A549 (cell line): Measurements from ENCODE around the gene PPP2R5A. TPM values are rescaled to one million over a fixed set of nuclear protein-coding genes. Genes with fewer than 3 reads are reported as not detected.

Source experiments
- ATAC-seq, 2 experiments: fragments of 200-7000 bp in 1 of 2; fragments of >200 bp in 1 of 2; cut with Nextera tagmentation in 1 of 2; cut with Tn5 transposase in 1 of 2; 3 replicates each; pipeline versions ENCODE4 v1.8.0 to v1.9.1; 2018 to 2020; ENCODE audit warnings: mild to moderate bottlenecking in 1 of 2, moderate library complexity in 1 of 2
- CTCF ChIA-PET: fragments of 300-600 bp; sonication (Branson Sonifier 250); formaldehyde crosslinking; extraction: SDS; loops from one replicate; lab custom pipeline; 2021; ENCODE audit warnings: antibody characterized with exemption, inconsistent platforms; lab: Yijun Ruan, JAX
- POLR2A ChIA-PET: fragments of 350-600 bp; formaldehyde crosslinking; extraction: SDS; loops from one replicate; lab custom pipeline; 2021; ENCODE audit warnings: antibody characterized with exemption, inconsistent platforms; lab: Yijun Ruan, JAX
- DNase-seq, 2 experiments: peaks; one replicate each; pipeline versions ENCODE4 v3.0.0 to v3.0.0-alpha.2; 2011 to 2016; ENCODE audit warnings: low read depth in 1 of 2, low spot score in 1 of 2
- FAIRE-seq: peaks from 2 replicates; lab custom pipeline; 2011; peaks lifted over from hg19 to GRCh38; lab: Jason Lieb, UNC
- H3K27ac ChIP-seq, 2 experiments: fragments of >200 bp; sonication (Bioruptor Twin); formaldehyde crosslinking; 3 replicates each; pipeline ENCODE4 v1.5.1; 2016 to 2017
- H3K4me1 ChIP-seq: fragments of >200 bp; sonication (Bioruptor Twin); formaldehyde crosslinking; 3 replicates; pipeline ENCODE4 v1.6.1; 2016
- H3K4me2 ChIP-seq: fragments of >200 bp; sonication (Bioruptor Twin); formaldehyde crosslinking; 3 replicates; pipeline ENCODE4 v1.6.1; 2016
- H3K4me3 ChIP-seq: fragments of >200 bp; sonication (Bioruptor Twin); formaldehyde crosslinking; 3 replicates; pipeline ENCODE4 v1.5.1; 2016
- H3K9me3 ChIP-seq: fragments of >200 bp; sonication (Bioruptor Twin); formaldehyde crosslinking; 3 replicates; pipeline ENCODE4 v1.6.1; 2016
- BHLHE40 ChIP-seq: IDR thresholded peaks from 2 replicates; pipeline ENCODE4 v1.6.1; 2012; ENCODE audit warnings: low read depth, low read length, inconsistent platforms
- CBX2 ChIP-seq: fragments of 200-600 bp; sonication (generic); IDR thresholded peaks from 2 replicates; pipeline ENCODE4 v1.6.1; 2016; ENCODE audit warnings: low read depth, mild to moderate bottlenecking, borderline replicate concordance
- CEBPB ChIP-seq, 2 experiments: fragments of >200 bp in 1 of 2; sonication (Bioruptor Twin) in 1 of 2; formaldehyde crosslinking in 1 of 2; IDR thresholded peaks; 2 replicates each; pipeline ENCODE4 v1.6.1; 2012 to 2016
- CHD2 ChIP-seq: fragments of 150-350 bp; IDR thresholded peaks from 2 replicates; pipeline ENCODE4 v1.6.1; 2014; ENCODE audit warnings: low read length; ENCODE audit not compliant: partially characterized antibody
- CHD4 ChIP-seq: fragments of 200-600 bp; sonication (generic); IDR thresholded peaks from 2 replicates; pipeline ENCODE4 v1.6.1; 2016; ENCODE audit warnings: antibody characterized with exemption, mild to moderate bottlenecking, borderline replicate concordance
- EHF ChIP-seq: fragments of 250-450 bp; sonication (Bioruptor Pico); IDR thresholded peaks from 2 replicates; pipeline ENCODE4 v1.5.0; 2020; ENCODE audit warnings: mild to moderate bottlenecking
- EHMT2 ChIP-seq: fragments of 200-600 bp; sonication (generic); IDR thresholded peaks from 2 replicates; pipeline ENCODE4 v1.6.1; 2016; ENCODE audit warnings: antibody characterized with exemption, low read depth, mild to moderate bottlenecking, moderate library complexity
- FOSB ChIP-seq: fragments of 250-450 bp; sonication (Bioruptor Pico); IDR thresholded peaks from 2 replicates; pipeline ENCODE4 v1.5.0; 2020; ENCODE audit warnings: mild to moderate bottlenecking, moderate library complexity
- FOSL2 ChIP-seq, 2 experiments: fragments of 450-650 bp in 1 of 2; fragments of >200 bp in 1 of 2; sonication (Bioruptor Twin) in 1 of 2; formaldehyde crosslinking; IDR thresholded peaks; 2 replicates each; pipeline versions ENCODE4 v1.5.0 to v1.6.1; 2016 to 2020; ENCODE audit warnings: mild to moderate bottlenecking in 1 of 2, moderate library complexity in 1 of 2
- HDAC2 ChIP-seq: fragments of 200-600 bp; sonication (generic); IDR thresholded peaks from 2 replicates; pipeline ENCODE4 v1.6.1; 2016
- HOXA7 ChIP-seq: fragments of 250-450 bp; sonication (Bioruptor Pico); IDR thresholded peaks from 2 replicates; pipeline ENCODE4 v1.5.0; 2020; ENCODE audit warnings: mild to moderate bottlenecking, moderate library complexity
- HOXB13 ChIP-seq: fragments of 250-450 bp; sonication (Bioruptor Pico); IDR thresholded peaks from 2 replicates; pipeline ENCODE4 v1.5.0; 2020; ENCODE audit warnings: low read depth, mild to moderate bottlenecking, moderate library complexity
- HOXB5 ChIP-seq: fragments of 250-450 bp; sonication (Bioruptor Pico); IDR thresholded peaks from 2 replicates; pipeline ENCODE4 v1.5.0; 2020; ENCODE audit warnings: mild to moderate bottlenecking, moderate library complexity
- JUN ChIP-seq, 2 experiments: fragments of >200 bp; sonication (Bioruptor Twin); formaldehyde crosslinking; IDR thresholded peaks; 2 replicates in 1 of 2; 3 replicates in 1 of 2; pipeline ENCODE4 v1.6.1; 2016 to 2017
- KDM1A ChIP-seq: fragments of 200-600 bp; sonication (generic); IDR thresholded peaks from 2 replicates; pipeline ENCODE4 v1.6.1; 2016; ENCODE audit warnings: low read depth, mild to moderate bottlenecking
- MAZ ChIP-seq: fragments of 150-350 bp; IDR thresholded peaks from 2 replicates; pipeline ENCODE4 v1.6.1; 2014; ENCODE audit warnings: antibody characterized with exemption, low read depth, low read length, borderline replicate concordance
- MYC ChIP-seq: IDR thresholded peaks from 2 replicates; pipeline ENCODE4 v1.6.1; 2012; ENCODE audit warnings: mild to moderate bottlenecking, inconsistent platforms, low read length, improper control_type of control experiment, borderline replicate concordance
- NFE2L2 ChIP-seq: fragments of 150-350 bp; conservative IDR thresholded peaks from 2 replicates; pipeline ENCODE4 v1.6.1; 2014; ENCODE audit warnings: low read length
- NPAS2 ChIP-seq: fragments of 250-450 bp; sonication (Bioruptor Pico); IDR thresholded peaks from 2 replicates; pipeline ENCODE4 v1.8.0; 2022; ENCODE audit warnings: mild to moderate bottlenecking, moderate library complexity, borderline replicate concordance
- NR3C1 ChIP-seq: fragments of >200 bp; sonication (Bioruptor Twin); formaldehyde crosslinking; IDR thresholded peaks from 3 replicates; pipeline ENCODE4 v1.6.1; 2017
- POLR2A ChIP-seq: IDR thresholded peaks from 2 replicates; pipeline ENCODE4 v1.6.1; 2012; ENCODE audit warnings: mild to moderate bottlenecking, low read length
- RARB ChIP-seq: fragments of 250-450 bp; sonication (Bioruptor Pico); IDR thresholded peaks from 2 replicates; pipeline ENCODE4 v1.8.0; 2021; ENCODE audit warnings: mild to moderate bottlenecking, moderate library complexity
- RCOR1 ChIP-seq: fragments of 150-350 bp; IDR thresholded peaks from 2 replicates; pipeline ENCODE4 v1.6.1; 2014; ENCODE audit warnings: antibody characterized with exemption, low read length, low read depth
- RFX5 ChIP-seq: fragments of 450-650 bp; IDR thresholded peaks from 2 replicates; pipeline ENCODE4 v1.7.1; 2014; ENCODE audit warnings: antibody characterized with exemption, mild to moderate bottlenecking, moderate library complexity
- SMC3 ChIP-seq: fragments of >200 bp; sonication (Bioruptor Twin); formaldehyde crosslinking; IDR thresholded peaks from 3 replicates; pipeline ENCODE4 v1.6.1; 2018; ENCODE audit warnings: inconsistent platforms
- TP53 ChIP-seq: fragments of 250-450 bp; sonication (Bioruptor Pico); IDR thresholded peaks from 2 replicates; pipeline ENCODE4 v1.5.0; 2021; ENCODE audit warnings: mild to moderate bottlenecking, moderate library complexity
- ZFP36 ChIP-seq: fragments of 450-650 bp; IDR thresholded peaks from 2 replicates; pipeline ENCODE4 v1.6.1; 2014; ENCODE audit warnings: borderline replicate concordance; ENCODE audit not compliant: partially characterized antibody
- WGBS: methylation state at CpG from one replicate; pipeline ENCODE4 v1.1.6; 2017; ENCODE audit errors: missing lambda C conversion rate; 5-methylcytosine and 5-hydroxymethylcytosine counted together
- polyA plus RNA-seq, 4 experiments: library from polyadenylated mRNA; depleted of rRNA in 3 of 4; stranded (reverse); fragments of >200 nt; fragmentation: RNase III in 1 of 4; extraction: RNeasy Plus Mini Kit Qiagen cat#74134 plus additional on column Dnase treatment in 1 of 4; gene quantifications; 2 replicates in 3 of 4; 3 replicates in 1 of 4; pipeline ENCODE4 v1.2.3, GENCODE V29; 2011 to 2017
- TF ChIP-seq, protein P1 (sequence below): fragments of 200-600 bp; sonication (generic); IDR thresholded peaks from 2 replicates; pipeline ENCODE4 v1.6.1; 2016; ENCODE audit warnings: antibody characterized with exemption, mild to moderate bottlenecking, moderate library complexity
- TF ChIP-seq, protein P2 (sequence below): fragments of 250-450 bp; sonication (Bioruptor Pico); IDR thresholded peaks from 2 replicates; pipeline ENCODE4 v1.5.0; 2021; ENCODE audit warnings: mild to moderate bottlenecking, moderate library complexity, borderline replicate concordance
- TF ChIP-seq, protein P3 (sequence below): IDR thresholded peaks from 2 replicates; pipeline ENCODE4 v1.6.1; 2012

The PPP2R5A gene
- polyA plus RNA-seq, 2 of the 4 experiments (the other 2 are of a cell fraction), result 14.9 to 37.6 TPM

DNA sequence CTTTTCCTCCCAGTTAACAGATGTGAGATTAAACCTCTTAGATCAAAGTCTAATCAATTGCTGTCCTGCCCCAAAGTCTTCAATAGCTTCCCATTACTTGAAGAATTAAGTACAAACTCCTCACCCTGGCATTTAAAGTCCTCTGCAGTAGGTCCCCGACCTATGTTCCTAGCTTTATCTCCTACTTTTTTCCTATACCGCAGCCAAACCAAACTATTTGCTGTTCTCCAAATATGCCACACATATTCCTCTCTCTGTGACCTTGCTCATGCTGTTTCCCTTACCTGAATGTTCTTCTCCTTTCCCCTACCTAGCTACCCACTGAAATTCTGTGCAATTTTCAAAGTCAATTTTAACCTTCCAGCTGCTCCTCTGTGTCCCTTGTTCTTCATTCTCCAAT lies 14.0 kb upstream of the PPP2R5A start:
- POLR2A ChIA-PET, result no interaction called here
- CTCF ChIA-PET, result interaction anchor here (1.3 kb wide), 1 partner anchor 10 kb away, joined by 4 read pairs; no protein-coding TSS in a partner anchor

DNA sequence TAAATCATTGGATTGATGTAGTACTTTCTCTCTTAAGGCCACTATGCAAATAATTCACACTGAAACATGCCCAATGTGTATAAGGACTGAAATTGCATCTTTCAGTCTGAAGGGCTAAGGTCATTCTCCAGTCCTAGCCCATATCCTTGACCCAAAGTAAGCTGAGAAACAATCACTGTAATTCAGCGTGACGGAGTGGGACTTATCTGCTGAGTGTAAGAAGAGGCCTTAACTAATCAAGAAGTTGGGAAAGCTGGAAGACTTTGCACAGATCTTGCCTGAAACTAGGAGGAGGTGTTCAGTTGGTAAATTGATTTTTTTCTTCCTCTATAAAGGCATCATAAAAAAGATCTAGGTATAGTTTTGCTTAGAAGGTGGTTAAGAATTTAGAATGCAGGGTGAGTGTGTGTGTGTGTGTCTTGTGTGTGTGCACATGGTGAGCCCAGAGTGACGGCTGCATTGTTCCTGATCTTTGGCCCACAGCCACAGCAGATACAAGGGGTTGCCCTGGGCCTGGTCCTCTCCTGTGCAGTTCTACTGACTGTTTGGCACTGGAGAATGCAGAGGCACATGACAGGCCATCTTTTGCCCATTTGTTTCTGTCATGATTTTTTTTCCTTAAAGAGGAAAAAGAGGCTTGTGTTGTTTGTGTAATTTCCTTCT lies 13.3 kb upstream of the PPP2R5A start:
- ATAC-seq (no peak), FAIRE-seq (no peak), DNase-seq (no peak)
- Histone ChIP-seq H3K4me3 (no peak overlapping the region), H3K9me3 (no peaks in the 10 kb centered on the region), H3K27ac (no peak overlapping the region), H3K4me1 (no peaks in the 10 kb centered on the region), H3K4me2 (no peak overlapping the region)
- CTCF ChIA-PET, result no interaction called here
- 82% methylated on average over 3 of the region's 3 CpGs for WGBS
- no peak for TF ChIP-seq EHF (CRISPR knock-in tag)
- TF ChIP-seq CEBPB (IDR thresholded peaks at IDR 0.05), result no peak
- TF ChIP-seq HOXA7 (CRISPR knock-in tag), result no peak
- no peak for TF ChIP-seq FOSB
- no peak for TF ChIP-seq NPAS2 (CRISPR knock-in tag)
- POLR2A ChIA-PET, result no interaction called here

More for the DNA sequence above, 14.0 kb upstream of the PPP2R5A start:
- no peak overlapping the region for H3K4me3 ChIP-seq
- FAIRE-seq (no peak), ATAC-seq (no peak), DNase-seq (no peak)
- WGBS, result 50% methylated on average over 2 of the region's 2 CpGs
- H3K4me2 ChIP-seq, result no peak overlapping the region
- no peaks in the 10 kb centered on the region for H3K4me1 ChIP-seq
- no peaks in the 10 kb centered on the region for H3K9me3 ChIP-seq
- no peak overlapping the region for H3K27ac ChIP-seq
- no peak for TF ChIP-seq CHD4

DNA sequence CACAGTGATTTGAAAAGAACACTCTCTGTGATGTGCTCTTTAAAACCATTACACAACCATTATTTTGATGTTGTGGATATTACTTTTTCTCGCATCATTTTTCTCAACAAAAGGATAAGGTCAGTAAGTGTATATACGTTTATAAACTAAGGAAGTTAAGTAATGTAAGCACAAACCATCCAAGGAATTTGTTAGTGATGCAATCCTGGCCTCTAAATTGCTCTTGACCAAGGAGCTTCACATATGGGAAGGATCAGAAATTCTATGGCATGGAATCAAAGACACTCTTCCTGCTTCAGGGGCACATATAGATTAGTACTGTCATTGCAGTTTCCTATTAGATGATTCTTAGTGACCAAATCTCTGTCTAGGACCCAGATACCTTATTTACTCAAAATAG lies 3.6 kb upstream of the PPP2R5A start:
- CTCF ChIA-PET, result no interaction called here

DNA sequence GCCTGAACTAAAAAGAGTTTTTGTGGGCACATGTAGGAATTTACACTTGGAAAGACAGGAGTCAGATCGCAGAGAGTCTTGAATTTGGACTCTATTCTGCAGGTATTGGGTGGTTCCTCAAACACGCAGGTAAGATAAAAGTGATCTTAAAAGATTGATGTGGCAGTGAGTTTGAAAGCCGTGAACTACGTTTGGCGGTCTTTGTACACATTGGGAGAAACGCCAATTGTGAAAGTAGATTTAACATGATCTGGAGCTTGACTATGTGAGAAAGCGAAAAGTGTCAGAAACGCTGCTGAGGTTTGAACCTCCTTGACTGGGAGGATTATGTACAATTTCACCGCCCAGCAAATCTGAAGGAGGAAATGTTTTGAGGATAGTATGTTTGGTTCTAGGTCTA lies 1.5 kb upstream of the PPP2R5A start:
- peak overlapping the region; percentile 57 for H3K4me3 ChIP-seq
- peak overlapping the region; percentile 76 for H3K4me2 ChIP-seq
- CTCF ChIA-PET, result interaction anchor here (0.7 to 1.6 kb wide), 6 partner anchors 156 to 248 kb away, joined by 3 to 5 read pairs (median 4); partner anchors contain the start of genes DTL and INTS7
- 79% methylated on average over 9 of the region's 9 CpGs for WGBS
- FAIRE-seq (no peak), DNase-seq (no peak), ATAC-seq (no peak)
- peaks cover 19% of the 10 kb centered on the region for H3K4me1 ChIP-seq
- H3K27ac ChIP-seq, result peak overlapping the region in 1 of 2 experiments; percentile 86; a peak in 1 of 6 replicates
- H3K9me3 ChIP-seq, result peaks cover 2% of the 10 kb centered on the region; the same call in 1 of the 3 replicates
- POLR2A ChIA-PET, result no interaction called here
- no peak for TF ChIP-seq HOXA7 (CRISPR knock-in tag)
- no peak for TF ChIP-seq RFX5
- no peak for TF ChIP-seq SMC3
- TF ChIP-seq MAZ, result no peak
- TF ChIP-seq, protein P1, sequence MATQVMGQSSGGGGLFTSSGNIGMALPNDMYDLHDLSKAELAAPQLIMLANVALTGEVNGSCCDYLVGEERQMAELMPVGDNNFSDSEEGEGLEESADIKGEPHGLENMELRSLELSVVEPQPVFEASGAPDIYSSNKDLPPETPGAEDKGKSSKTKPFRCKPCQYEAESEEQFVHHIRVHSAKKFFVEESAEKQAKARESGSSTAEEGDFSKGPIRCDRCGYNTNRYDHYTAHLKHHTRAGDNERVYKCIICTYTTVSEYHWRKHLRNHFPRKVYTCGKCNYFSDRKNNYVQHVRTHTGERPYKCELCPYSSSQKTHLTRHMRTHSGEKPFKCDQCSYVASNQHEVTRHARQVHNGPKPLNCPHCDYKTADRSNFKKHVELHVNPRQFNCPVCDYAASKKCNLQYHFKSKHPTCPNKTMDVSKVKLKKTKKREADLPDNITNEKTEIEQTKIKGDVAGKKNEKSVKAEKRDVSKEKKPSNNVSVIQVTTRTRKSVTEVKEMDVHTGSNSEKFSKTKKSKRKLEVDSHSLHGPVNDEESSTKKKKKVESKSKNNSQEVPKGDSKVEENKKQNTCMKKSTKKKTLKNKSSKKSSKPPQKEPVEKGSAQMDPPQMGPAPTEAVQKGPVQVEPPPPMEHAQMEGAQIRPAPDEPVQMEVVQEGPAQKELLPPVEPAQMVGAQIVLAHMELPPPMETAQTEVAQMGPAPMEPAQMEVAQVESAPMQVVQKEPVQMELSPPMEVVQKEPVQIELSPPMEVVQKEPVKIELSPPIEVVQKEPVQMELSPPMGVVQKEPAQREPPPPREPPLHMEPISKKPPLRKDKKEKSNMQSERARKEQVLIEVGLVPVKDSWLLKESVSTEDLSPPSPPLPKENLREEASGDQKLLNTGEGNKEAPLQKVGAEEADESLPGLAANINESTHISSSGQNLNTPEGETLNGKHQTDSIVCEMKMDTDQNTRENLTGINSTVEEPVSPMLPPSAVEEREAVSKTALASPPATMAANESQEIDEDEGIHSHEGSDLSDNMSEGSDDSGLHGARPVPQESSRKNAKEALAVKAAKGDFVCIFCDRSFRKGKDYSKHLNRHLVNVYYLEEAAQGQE, result no peak
- no peak for TF ChIP-seq HDAC2
- no peak for TF ChIP-seq POLR2A
- TF ChIP-seq CBX2, result no peak
- no peak for TF ChIP-seq ZFP36
- TF ChIP-seq JUN (IDR thresholded peaks at IDR 0.05), result no peak
- TF ChIP-seq, protein P2, sequence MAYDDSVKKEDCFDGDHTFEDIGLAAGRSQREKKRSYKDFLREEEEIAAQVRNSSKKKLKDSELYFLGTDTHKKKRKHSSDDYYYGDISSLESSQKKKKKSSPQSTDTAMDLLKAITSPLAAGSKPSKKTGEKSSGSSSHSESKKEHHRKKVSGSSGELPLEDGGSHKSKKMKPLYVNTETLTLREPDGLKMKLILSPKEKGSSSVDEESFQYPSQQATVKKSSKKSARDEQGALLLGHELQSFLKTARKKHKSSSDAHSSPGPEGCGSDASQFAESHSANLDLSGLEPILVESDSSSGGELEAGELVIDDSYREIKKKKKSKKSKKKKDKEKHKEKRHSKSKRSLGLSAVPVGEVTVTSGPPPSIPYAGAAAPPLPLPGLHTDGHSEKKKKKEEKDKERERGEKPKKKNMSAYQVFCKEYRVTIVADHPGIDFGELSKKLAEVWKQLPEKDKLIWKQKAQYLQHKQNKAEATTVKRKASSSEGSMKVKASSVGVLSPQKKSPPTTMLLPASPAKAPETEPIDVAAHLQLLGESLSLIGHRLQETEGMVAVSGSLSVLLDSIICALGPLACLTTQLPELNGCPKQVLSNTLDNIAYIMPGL (CRISPR knock-in tag), result no peak
- TF ChIP-seq HOXB5 (CRISPR knock-in tag), result no peak

More for the DNA sequence above, 3.6 kb upstream of the PPP2R5A start:
- WGBS, result 36% methylated on average over 2 of the region's 2 CpGs
- POLR2A ChIA-PET, result no interaction called here
- Histone ChIP-seq H3K4me3 (no peak overlapping the region), H3K9me3 (peaks cover 2% of the 10 kb centered on the region; the same call in 1 of the 3 replicates), H3K4me1 (peaks cover 4% of the 10 kb centered on the region; the same call in 1 of the 3 replicates), H3K4me2 (no peak overlapping the region), H3K27ac (no peak overlapping the region)
- TF ChIP-seq HOXB13 (no peak), MYC (no peak), FOSB (no peak), CHD2 (no peak), NR3C1 (no peak), EHF (CRISPR knock-in tag) (no peak), NPAS2 (CRISPR knock-in tag) (no peak), EHMT2 (no peak), JUN (IDR thresholded peaks at IDR 0.05) (no peak), FOSL2 (IDR thresholded peaks at IDR 0.05) (no peak), FOSL2 (CRISPR knock-in tag; IDR thresholded peaks at IDR 0.05) (no peak), RARB (CRISPR knock-in tag) (no peak), BHLHE40 (no peak), RCOR1 (no peak), CHD4 (no peak), KDM1A (no peak), TP53 (CRISPR knock-in tag) (no peak), NFE2L2 (no peak), RFX5 (no peak)
- TF ChIP-seq, protein P3, sequence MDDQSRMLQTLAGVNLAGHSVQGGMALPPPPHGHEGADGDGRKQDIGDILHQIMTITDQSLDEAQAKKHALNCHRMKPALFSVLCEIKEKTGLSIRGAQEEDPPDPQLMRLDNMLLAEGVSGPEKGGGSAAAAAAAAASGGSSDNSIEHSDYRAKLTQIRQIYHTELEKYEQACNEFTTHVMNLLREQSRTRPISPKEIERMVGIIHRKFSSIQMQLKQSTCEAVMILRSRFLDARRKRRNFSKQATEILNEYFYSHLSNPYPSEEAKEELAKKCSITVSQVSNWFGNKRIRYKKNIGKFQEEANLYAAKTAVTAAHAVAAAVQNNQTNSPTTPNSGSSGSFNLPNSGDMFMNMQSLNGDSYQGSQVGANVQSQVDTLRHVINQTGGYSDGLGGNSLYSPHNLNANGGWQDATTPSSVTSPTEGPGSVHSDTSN, result no peak
- DNase-seq, result no peak
- FAIRE-seq, result no peak
- ATAC-seq, result no peak
